Fibroblast of skin of scalp (primary cell): Measurements from ENCODE around the gene OSBPL2.

Experiments
- DNase-seq: peaks from one replicate; pipeline ENCODE4 v3.0.0-alpha.2; 2013

OSBPL2 gene

GRCh38 chr20:62262064-62262463 lies 23.7 kb downstream of the OSBPL2 start:
- DNase-seq, result no peak

GRCh38 chr20:62263396-62263795 lies 25.1 kb downstream of the OSBPL2 start:
- DNase-seq, result no peak

- no peak for DNase-seq
Observed at GRCh38 chr20:62265365-62265764, 27.0 kb downstream of the OSBPL2 start.

GRCh38 chr20:62266340-62266739 lies 28.0 kb downstream of the OSBPL2 start:
- DNase-seq, result peak; percentile 1

- no peak for DNase-seq
Observed at GRCh38 chr20:62266851-62267250, 28.5 kb downstream of the OSBPL2 start.

GRCh38 chr20:62267543-62267942 lies 29.2 kb downstream of the OSBPL2 start:
- DNase-seq, result no peak

- no peak for DNase-seq
Observed at GRCh38 chr20:62268228-62268900, 30.0 kb downstream of the OSBPL2 start.

- no peak for DNase-seq
Observed at GRCh38 chr20:62269378-62269777, 31.1 kb downstream of the OSBPL2 start.

- no peak for DNase-seq
Observed at GRCh38 chr20:62269871-62270270, 31.6 kb downstream of the OSBPL2 start.

- DNase-seq, result no peak
Observed at GRCh38 chr20:62272200-62272599, 33.9 kb downstream of the OSBPL2 start.

GRCh38 chr20:62273416-62273815 lies 35.1 kb downstream of the OSBPL2 start:
- DNase-seq, result no peak

GRCh38 chr20:62274332-62274950 lies 36.1 kb downstream of the OSBPL2 start:
- DNase-seq, result no peak

- DNase-seq, result no peak
Observed at GRCh38 chr20:62275219-62275618, 36.9 kb downstream of the OSBPL2 start.

GRCh38 chr20:62276439-62276838 lies 38.1 kb downstream of the OSBPL2 start:
- DNase-seq, result no peak

GRCh38 chr20:62277253-62277652 lies 38.9 kb downstream of the OSBPL2 start:
- DNase-seq, result no peak

- DNase-seq, result no peak
Observed at GRCh38 chr20:62280303-62280702, 42.0 kb downstream of the OSBPL2 start.

- DNase-seq, result no peak
Observed at GRCh38 chr20:62281161-62281933, 43.0 kb downstream of the OSBPL2 start.

- no peak for DNase-seq
Observed at GRCh38 chr20:62282103-62282502, 43.8 kb downstream of the OSBPL2 start.

GRCh38 chr20:62282877-62283503 lies 44.7 kb downstream of the OSBPL2 start:
- no peak for DNase-seq

- DNase-seq, result no peak
Observed at GRCh38 chr20:62284448-62284847, 46.1 kb downstream of the OSBPL2 start.

GRCh38 chr20:62285151-62285550 lies 46.8 kb downstream of the OSBPL2 start:
- DNase-seq, result no peak

- no peak for DNase-seq
Observed at GRCh38 chr20:62285722-62286121, 47.4 kb downstream of the OSBPL2 start.

- no peak for DNase-seq
Observed at GRCh38 chr20:62286493-62287064, 48.3 kb downstream of the OSBPL2 start.
